NCI-H2107 (cell line): Measurements from ENCODE around the gene ARRDC5.
"Not testable (repeated sequence)": the region's sequence is repeated elsewhere in the genome, so short reads cannot be mapped to it uniquely, and the experiment has no call there.

Source experiments
- DNase-seq: peaks from one replicate; lab custom pipeline; 2025; lab: John Stamatoyannopoulos, UW

ARRDC5 gene

DNA sequence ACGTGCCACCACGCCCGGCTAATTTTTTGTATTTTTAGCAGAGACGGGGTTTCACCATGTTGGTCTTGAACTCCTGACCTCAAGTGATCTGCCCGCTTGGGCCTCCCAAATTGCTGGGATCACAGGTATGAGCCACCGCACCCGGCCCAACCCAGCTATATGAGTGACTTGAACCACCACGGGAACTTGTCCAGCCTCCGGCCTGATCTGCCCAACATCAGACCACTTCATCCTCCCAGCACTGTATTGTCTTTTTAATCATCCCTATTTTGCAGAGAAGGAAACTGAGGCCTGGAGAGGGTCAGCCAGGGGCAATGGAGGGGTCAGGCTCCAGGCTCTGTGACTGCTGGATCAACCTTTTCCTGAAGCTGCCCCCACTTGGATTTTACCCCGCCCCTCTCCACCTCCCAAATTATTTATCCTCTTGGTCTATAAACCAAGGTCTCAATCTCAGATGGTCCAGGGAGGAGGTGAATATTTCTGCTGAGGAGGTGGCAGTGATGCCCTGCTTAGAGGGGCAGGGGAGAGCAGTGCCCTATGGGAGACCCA, 34.3 kb downstream of the ARRDC5 start:
- DNase-seq = no peak

GRCh38 chr19:4867534-4868285, 35.0 kb downstream of the ARRDC5 start, which contains the start of gene PLIN3:
Gene PLIN3, minus strand, starts transcription at chr19:4867667. Its CDS starts 6,273 bp downstream, at chr19:4861394.
- no peak for DNase-seq

DNA sequence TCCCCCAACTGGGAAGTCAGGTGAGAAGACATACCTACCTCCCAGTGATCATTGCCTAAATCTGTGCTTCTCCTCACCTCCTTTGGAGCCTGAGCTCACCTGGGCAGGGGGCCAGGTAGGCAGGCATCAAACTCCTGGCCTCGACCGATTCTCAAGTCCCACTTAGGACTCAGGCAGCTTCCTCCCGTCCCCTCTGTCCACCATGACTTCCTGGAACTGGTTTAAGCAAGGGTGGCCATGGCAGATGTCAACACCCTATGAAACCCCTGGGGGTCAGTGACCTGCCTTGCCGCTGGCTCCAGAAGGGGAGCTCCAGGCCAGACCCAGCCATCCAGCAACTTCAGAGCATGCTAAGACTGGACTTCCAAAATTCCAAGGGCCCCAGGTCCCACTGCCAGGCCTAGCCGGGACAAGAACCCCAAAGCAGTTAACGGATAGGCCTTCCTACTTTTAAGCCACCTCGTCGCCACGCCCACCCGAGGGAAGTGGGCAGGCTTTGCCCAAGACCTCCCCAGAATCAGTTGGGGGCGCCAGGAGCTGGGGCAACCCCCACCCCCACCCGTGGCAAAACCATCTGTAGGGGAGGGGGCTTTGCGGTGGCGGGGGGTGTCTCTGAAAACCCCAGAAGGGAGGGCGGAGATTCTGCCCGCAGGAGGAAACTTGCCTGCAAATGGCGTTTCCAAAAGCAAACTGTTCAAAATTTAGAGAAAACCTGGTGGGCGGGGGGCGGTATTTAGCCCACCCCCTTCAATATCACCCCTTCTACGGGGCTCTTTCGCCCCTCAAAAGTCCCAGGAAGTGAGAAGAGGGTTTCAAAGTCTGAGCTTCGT, 35.9 kb downstream of the ARRDC5 start:
- DNase-seq = no peak

DNA sequence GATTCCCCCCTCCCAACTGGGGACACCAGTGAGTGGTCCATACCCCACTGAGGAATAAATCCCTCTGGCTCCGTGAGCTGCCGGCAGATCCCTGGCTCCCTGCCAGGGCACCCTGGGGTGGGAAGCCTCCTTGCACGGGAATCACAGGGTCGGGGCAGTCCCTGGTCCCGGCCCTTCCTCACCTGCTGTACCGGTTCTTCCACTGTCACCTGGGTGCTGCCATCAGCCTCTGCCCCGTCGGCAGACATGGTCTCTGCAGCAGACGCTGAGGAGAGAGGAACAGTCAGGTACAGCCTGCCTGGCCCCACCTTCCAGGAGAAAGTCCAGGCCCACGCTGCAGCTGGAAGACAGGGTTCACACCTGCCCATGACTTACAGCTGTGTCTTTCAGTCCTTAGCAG, 41.5 kb downstream of the ARRDC5 start:
- DNase-seq = no peak

DNA sequence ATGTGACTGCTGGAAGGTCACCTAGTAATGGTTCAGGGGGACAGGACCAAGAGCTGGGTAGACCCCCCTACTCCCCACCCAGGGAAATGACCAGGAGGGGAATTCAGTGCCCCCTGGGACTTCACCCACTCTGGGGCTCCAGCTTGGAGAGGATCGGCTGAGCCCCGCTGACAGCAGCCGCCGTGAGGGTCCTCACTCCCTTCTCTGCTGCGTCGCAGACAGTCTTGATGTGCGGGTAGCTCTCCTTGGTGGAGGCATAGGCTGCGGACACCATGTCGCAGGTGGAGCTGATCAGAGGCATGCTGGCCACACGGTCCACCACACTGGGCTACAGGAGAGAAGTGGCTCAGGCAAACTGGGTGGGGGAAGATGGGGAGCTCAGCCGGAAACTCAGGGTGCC, 43.0 kb downstream of the ARRDC5 start:
- no peak for DNase-seq

GRCh38 chr19:4856468-4856867, 46.2 kb downstream of the ARRDC5 start:
- DNase-seq = not testable (repeated sequence)

DNA sequence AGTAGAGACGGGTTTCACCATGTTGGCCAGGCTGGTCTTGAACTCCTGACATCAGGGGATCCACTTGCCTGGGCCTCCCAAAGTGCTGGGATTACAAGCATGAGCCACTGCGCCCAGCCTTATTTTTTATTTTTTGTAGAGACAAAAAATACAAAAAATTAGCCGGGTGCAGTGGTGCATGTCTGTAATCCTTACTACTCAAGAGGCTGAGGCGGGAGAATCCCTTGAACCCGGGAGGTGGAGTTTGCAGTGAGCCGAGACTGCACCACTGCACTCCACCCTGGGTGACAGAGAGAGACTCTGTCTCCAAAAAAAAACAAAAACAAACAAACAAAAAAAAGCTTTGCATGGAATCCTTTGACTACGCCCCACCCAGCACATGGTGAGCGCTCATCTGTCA, 49.2 kb downstream of the ARRDC5 start:
- DNase-seq = not testable (repeated sequence)

DNA sequence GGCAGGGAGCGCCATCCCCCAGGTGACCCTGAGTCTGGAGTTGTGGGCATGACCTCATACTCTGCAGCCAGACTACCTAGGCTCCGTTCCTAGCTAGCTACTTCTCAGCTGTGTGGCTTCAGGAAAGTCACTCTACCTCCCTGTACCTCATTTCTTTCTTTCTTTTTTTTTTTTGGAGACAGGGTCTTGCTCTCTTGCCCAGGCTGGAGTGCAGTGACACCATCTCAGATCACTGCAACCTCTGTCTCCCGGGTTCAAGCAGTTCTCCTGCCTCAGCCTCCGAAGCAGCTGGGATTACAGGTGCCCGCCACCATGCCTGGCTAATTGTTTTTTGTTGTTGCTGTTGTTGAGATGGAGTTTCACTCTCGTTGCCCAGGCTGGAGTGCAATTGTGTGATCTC, 50.2 kb downstream of the ARRDC5 start:
- DNase-seq = no peak

GRCh38 chr19:4851551-4852290, 51.0 kb downstream of the ARRDC5 start:
- DNase-seq = no peak

DNA sequence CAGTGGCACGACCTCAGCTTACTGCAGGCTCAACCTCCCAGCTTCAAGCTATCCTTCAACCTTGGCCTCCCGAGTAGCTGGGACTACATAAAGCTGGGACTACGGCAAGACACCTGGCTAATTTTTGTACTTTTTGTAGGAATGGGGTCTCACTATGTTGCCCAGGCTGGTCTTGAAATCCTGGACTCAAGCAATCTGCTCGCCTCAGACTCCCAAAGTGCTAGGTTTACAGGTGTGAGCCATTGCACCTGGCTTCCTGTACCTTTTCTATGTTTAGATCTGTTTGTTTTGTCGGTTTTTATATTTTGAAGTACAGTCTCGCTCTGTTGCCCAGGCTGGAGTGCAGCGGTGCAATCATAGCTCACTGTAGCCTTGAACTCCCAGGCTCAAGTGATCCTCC, 53.7 kb downstream of the ARRDC5 start:
- DNase-seq = no peak

- no peak for DNase-seq
Measured at GRCh38 chr19:4847190-4847973, 55.3 kb downstream of the ARRDC5 start.

- DNase-seq = not testable (repeated sequence)
Measured at GRCh38 chr19:4845975-4846374, 56.7 kb downstream of the ARRDC5 start.

DNA sequence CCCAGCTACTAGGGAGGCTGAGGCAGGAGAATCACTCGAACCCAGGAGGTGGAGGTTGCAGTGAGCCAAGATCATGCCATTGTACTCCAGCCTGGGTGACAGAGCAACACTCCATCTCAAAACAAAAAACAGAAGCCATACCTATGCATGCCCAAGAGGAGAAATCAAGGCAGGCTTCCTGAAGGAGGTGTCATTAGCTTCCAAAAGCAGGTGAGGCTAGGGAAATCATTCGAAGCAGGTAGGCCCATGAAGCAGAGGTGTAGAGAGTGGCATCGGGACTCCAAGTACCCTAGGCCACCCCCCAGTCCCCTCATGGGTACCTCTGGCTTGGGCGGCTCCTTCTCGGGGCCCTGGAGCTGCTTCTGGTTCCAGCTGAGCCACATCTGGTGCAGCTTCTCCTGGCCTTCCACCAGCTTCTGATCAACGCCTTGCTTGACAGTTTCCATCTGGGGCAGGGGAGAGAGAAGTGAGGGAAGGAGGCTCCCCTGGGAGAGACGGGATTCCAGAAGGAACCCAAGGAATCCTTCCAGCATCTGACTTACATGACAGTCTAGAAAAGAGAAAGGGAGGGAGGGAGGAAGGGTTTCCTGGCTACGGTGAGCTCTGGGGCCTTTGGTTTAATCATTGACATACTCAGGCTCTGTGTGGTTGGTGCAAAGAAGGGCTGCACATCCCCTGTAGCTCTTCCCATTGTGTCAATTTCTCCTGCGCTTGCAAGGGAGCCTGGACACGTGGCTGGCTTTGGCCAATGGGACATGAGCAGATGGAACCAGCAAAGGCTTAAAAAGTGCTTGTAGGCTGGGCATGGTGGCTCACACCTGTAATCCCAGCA, 58.1 kb downstream of the ARRDC5 start:
- DNase-seq = no peak

DNA sequence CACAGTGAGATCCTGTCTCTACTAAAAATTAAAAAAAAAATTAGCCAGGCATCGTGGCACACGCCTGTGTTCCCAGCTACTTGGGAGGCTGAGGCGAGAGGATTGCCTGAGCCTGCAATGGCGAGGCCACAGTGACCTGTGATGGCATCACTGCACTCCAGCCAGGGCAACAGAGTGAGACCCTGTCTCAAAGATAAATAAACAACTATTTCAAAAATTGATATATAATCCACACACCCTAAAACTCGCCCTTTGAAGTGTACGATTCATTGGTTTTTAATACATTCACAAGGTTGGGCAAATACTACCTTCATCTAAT, 59.1 kb downstream of the ARRDC5 start:
- DNase-seq = no peak
